Sigmoid colon (tissue), 4 donors: ENCODE results near the gene DENND5A.

Experiments
- CTCF ChIP-seq, 4 experiments: fragments of 450-650 bp in 3 of 4; fragments of 200-600 bp in 1 of 4; IDR thresholded peaks; one replicate each; pipeline ENCODE4 v1.5.1; 2016 to 2019; ENCODE audit warnings: antibody characterized with exemption in 4 of 4, mild to moderate bottlenecking in 3 of 4, moderate library complexity in 2 of 4
- POLR2A ChIP-seq, 2 donors: fragments of 450-650 bp; IDR thresholded peaks; one replicate each; pipeline ENCODE4 v1.6.1; 2016; ENCODE audit warnings: antibody characterized with exemption in 2 of 2, mild to moderate bottlenecking in 2 of 2, moderate library complexity in 2 of 2
- POLR2AphosphoS5 ChIP-seq, 4 donors: sonication (generic); formaldehyde crosslinking; IDR thresholded peaks; one replicate each; pipeline ENCODE4 v1.6.1; 2017; ENCODE audit warnings: antibody characterized with exemption in 4 of 4

GRCh38 chr11:9266132-9266736 is 1.1 kb upstream of the DENND5A start:
- no peak for TF ChIP-seq CTCF (IDR thresholded peaks at IDR 0.05)
- TF ChIP-seq POLR2AphosphoS5 (IDR thresholded peaks at IDR 0.05): no peak
- TF ChIP-seq POLR2A (IDR thresholded peaks at IDR 0.05): no peak
